ENCODE measurements around the gene PTPRM.

DNA sequence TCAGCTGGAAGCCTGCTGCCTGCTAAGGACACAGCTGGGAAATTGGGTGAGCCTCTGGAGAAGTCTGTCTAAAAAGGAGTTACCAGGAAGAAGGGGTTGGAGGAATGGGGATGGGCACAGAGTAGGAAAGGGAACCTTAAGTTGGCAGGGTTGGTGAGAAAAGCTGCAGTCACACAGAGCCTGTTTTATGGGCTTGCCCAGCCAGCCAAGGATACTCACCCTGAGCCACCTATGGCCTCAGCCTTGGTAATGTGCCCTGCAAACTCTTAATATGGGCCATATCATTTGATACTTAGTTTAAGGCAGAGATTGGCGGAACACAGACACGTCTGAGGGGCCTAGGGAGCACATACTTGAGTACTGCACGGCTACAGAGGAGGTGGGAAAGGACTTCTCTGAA is 623.9 kb downstream of the PTPRM start:
- TF ChIP-seq, protein P1, sequence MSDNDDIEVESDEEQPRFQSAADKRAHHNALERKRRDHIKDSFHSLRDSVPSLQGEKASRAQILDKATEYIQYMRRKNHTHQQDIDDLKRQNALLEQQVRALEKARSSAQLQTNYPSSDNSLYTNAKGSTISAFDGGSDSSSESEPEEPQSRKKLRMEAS (IDR thresholded peaks at IDR 0.05): no peak
- TF ChIP-seq, protein P2, sequence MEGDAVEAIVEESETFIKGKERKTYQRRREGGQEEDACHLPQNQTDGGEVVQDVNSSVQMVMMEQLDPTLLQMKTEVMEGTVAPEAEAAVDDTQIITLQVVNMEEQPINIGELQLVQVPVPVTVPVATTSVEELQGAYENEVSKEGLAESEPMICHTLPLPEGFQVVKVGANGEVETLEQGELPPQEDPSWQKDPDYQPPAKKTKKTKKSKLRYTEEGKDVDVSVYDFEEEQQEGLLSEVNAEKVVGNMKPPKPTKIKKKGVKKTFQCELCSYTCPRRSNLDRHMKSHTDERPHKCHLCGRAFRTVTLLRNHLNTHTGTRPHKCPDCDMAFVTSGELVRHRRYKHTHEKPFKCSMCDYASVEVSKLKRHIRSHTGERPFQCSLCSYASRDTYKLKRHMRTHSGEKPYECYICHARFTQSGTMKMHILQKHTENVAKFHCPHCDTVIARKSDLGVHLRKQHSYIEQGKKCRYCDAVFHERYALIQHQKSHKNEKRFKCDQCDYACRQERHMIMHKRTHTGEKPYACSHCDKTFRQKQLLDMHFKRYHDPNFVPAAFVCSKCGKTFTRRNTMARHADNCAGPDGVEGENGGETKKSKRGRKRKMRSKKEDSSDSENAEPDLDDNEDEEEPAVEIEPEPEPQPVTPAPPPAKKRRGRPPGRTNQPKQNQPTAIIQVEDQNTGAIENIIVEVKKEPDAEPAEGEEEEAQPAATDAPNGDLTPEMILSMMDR (IDR thresholded peaks at IDR 0.05; ENCODE audit: low read depth, low read length, missing input control): no peak
- TF ChIP-seq GABPA (IDR thresholded peaks at IDR 0.05 in 1 of 2, conservative IDR thresholded peaks at IDR 0.05 in 1 of 2) (no peak), TAF1 (conservative IDR thresholded peaks at IDR 0.05) (no peak), YY1 (IDR thresholded peaks at IDR 0.05) (no peak), RAD21 (IDR thresholded peaks at IDR 0.05) (no peak), HNF4G (IDR thresholded peaks at IDR 0.05) (no peak), JUND (IDR thresholded peaks at IDR 0.05) (no peak), RXRA (IDR thresholded peaks at IDR 0.05) (no peak), SP1 (IDR thresholded peaks at IDR 0.05) (no peak), EGR1 (IDR thresholded peaks at IDR 0.05; ENCODE audit: low read depth in 2 of 2) (no peak)
- TF ChIP-seq, protein P3, sequence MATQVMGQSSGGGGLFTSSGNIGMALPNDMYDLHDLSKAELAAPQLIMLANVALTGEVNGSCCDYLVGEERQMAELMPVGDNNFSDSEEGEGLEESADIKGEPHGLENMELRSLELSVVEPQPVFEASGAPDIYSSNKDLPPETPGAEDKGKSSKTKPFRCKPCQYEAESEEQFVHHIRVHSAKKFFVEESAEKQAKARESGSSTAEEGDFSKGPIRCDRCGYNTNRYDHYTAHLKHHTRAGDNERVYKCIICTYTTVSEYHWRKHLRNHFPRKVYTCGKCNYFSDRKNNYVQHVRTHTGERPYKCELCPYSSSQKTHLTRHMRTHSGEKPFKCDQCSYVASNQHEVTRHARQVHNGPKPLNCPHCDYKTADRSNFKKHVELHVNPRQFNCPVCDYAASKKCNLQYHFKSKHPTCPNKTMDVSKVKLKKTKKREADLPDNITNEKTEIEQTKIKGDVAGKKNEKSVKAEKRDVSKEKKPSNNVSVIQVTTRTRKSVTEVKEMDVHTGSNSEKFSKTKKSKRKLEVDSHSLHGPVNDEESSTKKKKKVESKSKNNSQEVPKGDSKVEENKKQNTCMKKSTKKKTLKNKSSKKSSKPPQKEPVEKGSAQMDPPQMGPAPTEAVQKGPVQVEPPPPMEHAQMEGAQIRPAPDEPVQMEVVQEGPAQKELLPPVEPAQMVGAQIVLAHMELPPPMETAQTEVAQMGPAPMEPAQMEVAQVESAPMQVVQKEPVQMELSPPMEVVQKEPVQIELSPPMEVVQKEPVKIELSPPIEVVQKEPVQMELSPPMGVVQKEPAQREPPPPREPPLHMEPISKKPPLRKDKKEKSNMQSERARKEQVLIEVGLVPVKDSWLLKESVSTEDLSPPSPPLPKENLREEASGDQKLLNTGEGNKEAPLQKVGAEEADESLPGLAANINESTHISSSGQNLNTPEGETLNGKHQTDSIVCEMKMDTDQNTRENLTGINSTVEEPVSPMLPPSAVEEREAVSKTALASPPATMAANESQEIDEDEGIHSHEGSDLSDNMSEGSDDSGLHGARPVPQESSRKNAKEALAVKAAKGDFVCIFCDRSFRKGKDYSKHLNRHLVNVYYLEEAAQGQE (IDR thresholded peaks at IDR 0.05): no peak
- TF ChIP-seq, protein P4, sequence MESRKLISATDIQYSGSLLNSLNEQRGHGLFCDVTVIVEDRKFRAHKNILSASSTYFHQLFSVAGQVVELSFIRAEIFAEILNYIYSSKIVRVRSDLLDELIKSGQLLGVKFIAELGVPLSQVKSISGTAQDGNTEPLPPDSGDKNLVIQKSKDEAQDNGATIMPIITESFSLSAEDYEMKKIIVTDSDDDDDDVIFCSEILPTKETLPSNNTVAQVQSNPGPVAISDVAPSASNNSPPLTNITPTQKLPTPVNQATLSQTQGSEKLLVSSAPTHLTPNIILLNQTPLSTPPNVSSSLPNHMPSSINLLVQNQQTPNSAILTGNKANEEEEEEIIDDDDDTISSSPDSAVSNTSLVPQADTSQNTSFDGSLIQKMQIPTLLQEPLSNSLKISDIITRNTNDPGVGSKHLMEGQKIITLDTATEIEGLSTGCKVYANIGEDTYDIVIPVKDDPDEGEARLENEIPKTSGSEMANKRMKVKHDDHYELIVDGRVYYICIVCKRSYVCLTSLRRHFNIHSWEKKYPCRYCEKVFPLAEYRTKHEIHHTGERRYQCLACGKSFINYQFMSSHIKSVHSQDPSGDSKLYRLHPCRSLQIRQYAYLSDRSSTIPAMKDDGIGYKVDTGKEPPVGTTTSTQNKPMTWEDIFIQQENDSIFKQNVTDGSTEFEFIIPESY (IDR thresholded peaks at IDR 0.05): no peak
